ENCODE measurements around the gene SMLR1. TPM values are rescaled to one million over a fixed set of nuclear protein-coding genes. Genes with fewer than 3 reads are reported as not detected.
A peak's percentile ranks its signal among the peaks of the same experiment; 100 is the strongest.

SMLR1 gene
- total and polyA plus RNA-seq, 9 of the 15 experiments (the other 6 are each of a cell fraction or from before 2014, with no cell fraction given), result not detected

DNA sequence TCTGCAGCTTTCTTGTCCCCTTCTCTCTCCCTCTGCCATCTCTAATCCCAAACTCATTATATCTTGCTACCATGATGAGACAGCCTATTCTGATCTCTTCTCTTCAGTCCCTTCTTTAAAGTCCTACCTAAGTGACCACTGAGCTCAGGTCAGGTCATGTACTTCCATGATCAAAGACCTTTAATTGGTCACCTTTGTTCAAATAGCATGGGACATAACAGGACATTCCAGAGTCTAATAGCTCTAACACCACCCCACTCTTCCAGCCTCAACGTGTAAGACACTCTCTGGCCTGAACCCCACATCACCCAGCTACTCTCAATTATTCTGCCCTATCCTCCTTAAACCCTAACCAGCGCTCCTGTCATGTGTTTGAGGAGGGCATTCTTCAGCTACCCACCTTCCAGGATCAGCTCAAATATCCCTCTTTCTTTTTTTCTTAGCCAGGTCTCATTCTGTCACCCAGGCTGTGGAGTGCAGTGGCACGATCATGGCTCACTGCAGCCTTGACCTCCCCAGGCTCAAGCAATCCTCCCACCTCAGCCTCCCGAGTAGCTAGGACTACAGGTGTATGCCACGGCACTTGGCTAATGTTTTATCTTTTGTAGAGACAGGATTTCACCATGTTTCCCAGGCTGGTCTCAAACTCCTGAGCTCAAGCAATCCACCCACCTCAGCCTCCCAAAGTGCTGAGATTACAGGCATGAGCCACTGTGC, 2.1 kb upstream of the SMLR1 start:
- 0% methylated on average over 4 of the region's 5 CpGs for WGBS (ENCODE audit: insufficient coverage, low coverage, missing lambda C conversion rate)
- Histone ChIP-seq H3K27ac (ENCODE audit: extremely low read depth, low read depth, low read length) (no peak overlapping the region), H3K79me2 (ENCODE audit: control insufficient read depth, insufficient read depth, low read length) (no peaks in the 10 kb centered on the region), H3K27me3 (ENCODE audit: control insufficient read depth in 2 of 2, insufficient read depth in 2 of 2, low read length in 2 of 2) (no peaks in the 10 kb centered on the region), H3K4me2 (ENCODE audit: insufficient read depth, low read length) (no peak overlapping the region), H3K9me1 (ENCODE audit: control insufficient read depth, insufficient read depth, low read length) (no peaks in the 10 kb centered on the region), H3K9ac (ENCODE audit: insufficient read depth in 1 of 2, low read depth in 2 of 2, low read length in 2 of 2) (no peak overlapping the region), H3K4me1 (replicated peaks in 1 of 2; ENCODE audit: control insufficient read depth in 2 of 2, insufficient read depth in 2 of 2, low read length in 2 of 2) (no peaks in the 10 kb centered on the region), H3K4me3 (no peak overlapping the region), H2AFZ (ENCODE audit: low read depth, low read length) (no peak overlapping the region), H3K36me3 (ENCODE audit: control insufficient read depth, insufficient read depth, low read length) (no peaks in the 10 kb centered on the region), H3K9me3 (replicated peaks; ENCODE audit: control insufficient read depth, insufficient read depth, low read depth, low read length) (no peaks in the 10 kb centered on the region), H4K20me1 (replicated peaks; ENCODE audit: control insufficient read depth, insufficient read depth, low read length) (no peaks in the 10 kb centered on the region)
- no TSS peak for BruUV-seq (replicated peaks)
- POLR2A ChIA-PET, result interaction anchor here (0.7 kb wide), 1 partner anchor 16 kb away, joined by 3 read pairs; no protein-coding TSS in a partner anchor
- intact Hi-C loops (cut with micrococcal nuclease), result no loop called here
- TF ChIP-seq ZNF764 (CRISPR knock-in tag; IDR thresholded peaks at IDR 0.05; ENCODE audit: low read depth), result no peak
- no peak for DNase-seq (ENCODE audit: extremely low read depth in 1 of 4, low spot score in 3 of 4)
- FAIRE-seq, result no peak
- CTCF ChIA-PET (ENCODE audit: low intra/inter-chr PET ratio), result no interaction called here
- ATAC-seq, result no peak
- in situ Hi-C loops (cut with MboI), result no loop called here

DNA sequence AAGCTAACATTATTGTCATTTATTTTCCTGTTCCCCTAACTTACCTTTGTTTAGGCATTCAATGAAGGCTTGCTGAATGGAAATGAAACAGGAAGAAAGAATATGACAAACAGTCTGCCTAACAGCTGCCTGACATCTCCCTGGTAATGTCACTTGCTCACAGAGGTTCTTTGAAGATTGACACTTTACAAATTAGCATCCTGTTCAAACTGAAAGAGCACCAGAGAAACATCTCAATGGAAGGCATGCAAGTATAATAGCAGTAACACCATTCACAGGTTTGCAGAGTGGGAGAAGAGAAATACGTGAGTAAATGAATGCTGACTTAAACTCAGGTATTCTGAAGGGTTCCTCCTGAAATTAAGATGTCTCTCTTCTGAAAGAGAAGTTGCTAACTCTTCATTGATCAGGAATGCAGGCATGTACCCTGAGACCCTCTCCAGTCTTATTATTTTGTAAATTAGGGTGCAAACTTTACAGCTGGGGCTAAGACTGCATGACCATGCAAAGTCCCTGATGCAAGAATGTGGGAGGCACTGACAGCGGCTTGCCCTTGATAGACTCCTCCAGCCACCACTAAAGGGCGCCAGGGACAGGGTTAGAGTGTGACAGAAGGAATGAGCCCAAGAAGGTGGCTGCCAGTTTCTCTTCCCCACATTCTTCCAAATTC, 1.3 kb upstream of the SMLR1 start:
- intact Hi-C loops (cut with micrococcal nuclease) (no loop called here), in situ Hi-C loops (cut with MboI) (no loop called here)
- TF ChIP-seq RAD21 (CRISPR knock-in tag; conservative IDR thresholded peaks at IDR 0.05 in 1 of 2, IDR thresholded peaks at IDR 0.05 in 1 of 2) (0 out of 4 replicates have a peak, but pooled peaks of 1 of the 2 experiments have one; percentile 7), CREM (IDR thresholded peaks at IDR 0.05; ENCODE audit: low read depth) (no peak)
- TF ChIP-seq, protein P1, sequence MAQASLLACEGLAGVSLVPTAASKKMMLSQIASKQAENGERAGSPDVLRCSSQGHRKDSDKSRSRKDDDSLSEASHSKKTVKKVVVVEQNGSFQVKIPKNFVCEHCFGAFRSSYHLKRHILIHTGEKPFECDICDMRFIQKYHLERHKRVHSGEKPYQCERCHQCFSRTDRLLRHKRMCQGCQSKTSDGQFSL (CRISPR knock-in tag; IDR thresholded peaks at IDR 0.05), result no peak
- TF ChIP-seq, protein P1 (tag; IDR thresholded peaks at IDR 0.05), result no peak
- Histone ChIP-seq H3K9me1 (ENCODE audit: control insufficient read depth, insufficient read depth, low read length) (no peaks in the 10 kb centered on the region), H3K36me3 (ENCODE audit: control insufficient read depth, insufficient read depth, low read length) (no peaks in the 10 kb centered on the region), H3K27ac (ENCODE audit: extremely low read depth, low read depth, low read length) (no peak overlapping the region), H3K4me1 (replicated peaks in 1 of 2; ENCODE audit: control insufficient read depth in 2 of 2, insufficient read depth in 2 of 2, low read length in 2 of 2) (no peaks in the 10 kb centered on the region), H3K79me2 (ENCODE audit: control insufficient read depth, insufficient read depth, low read length) (no peaks in the 10 kb centered on the region), H3K27me3 (ENCODE audit: control insufficient read depth in 2 of 2, insufficient read depth in 2 of 2, low read length in 2 of 2) (no peaks in the 10 kb centered on the region), H3K9me3 (replicated peaks; ENCODE audit: control insufficient read depth, insufficient read depth, low read depth, low read length) (no peaks in the 10 kb centered on the region), H2AFZ (ENCODE audit: low read depth, low read length) (no peak overlapping the region), H3K9ac (ENCODE audit: insufficient read depth in 1 of 2, low read depth in 2 of 2, low read length in 2 of 2) (no peak overlapping the region), H3K4me3 (no peak overlapping the region), H4K20me1 (replicated peaks; ENCODE audit: control insufficient read depth, insufficient read depth, low read length) (no peaks in the 10 kb centered on the region), H3K4me2 (ENCODE audit: insufficient read depth, low read length) (no peak overlapping the region)
- FAIRE-seq (no peak), DNase-seq (ENCODE audit: extremely low read depth in 1 of 4, low spot score in 3 of 4) (no peak), ATAC-seq (peak; percentile 69)
- POLR2A ChIA-PET, result interaction anchor here (0.7 kb wide), 1 partner anchor 15 kb away, joined by 3 read pairs; no protein-coding TSS in a partner anchor
- BruUV-seq (replicated peaks), result no TSS peak
- 0% methylated on average over 3 of the region's 3 CpGs for WGBS (ENCODE audit: insufficient coverage, low coverage, missing lambda C conversion rate)
- CTCF ChIA-PET (ENCODE audit: low intra/inter-chr PET ratio), result interaction anchor here (0.7 kb wide), 1 partner anchor 46 kb away, joined by 4 read pairs; no protein-coding TSS in a partner anchor

Measured in K562 (cell line).